Measurements from ENCODE around the gene CHN1. TPM values are rescaled to one million over a fixed set of nuclear protein-coding genes. Genes with fewer than 3 reads are reported as not detected.

Gene CHN1
- total RNA-seq, 1 donor from 2014 or later, result 30.6 TPM

- intact Hi-C loops (cut with DNase I), result no loop called here
- Histone ChIP-seq H3K9me3 (no peaks in the 10 kb centered on the region), H3K4me1 (no peaks in the 10 kb centered on the region), H3K36me3 (no peaks in the 10 kb centered on the region), H3K27ac (peak overlapping the region; percentile 9), H3K4me3 (peak overlapping the region; percentile 65), H3K27me3 (peaks cover 36% of the 10 kb centered on the region)
- no peak for DNase-seq
- no peak for ATAC-seq
- TF ChIP-seq CTCF (IDR thresholded peaks at IDR 0.05), result no peak
Measured at GRCh38 chr2:175002547-175003274, 2.5 kb downstream of the CHN1 start.

- intact Hi-C loops (cut with DNase I), result no loop called here
- H3K4me1 ChIP-seq, result no peaks in the 10 kb centered on the region
- ATAC-seq (no peak), DNase-seq (no peak)
- no peaks in the 10 kb centered on the region for H3K9me3 ChIP-seq
- no peak for TF ChIP-seq CTCF (IDR thresholded peaks at IDR 0.05)
- H3K27ac ChIP-seq, result no peak overlapping the region
- peaks cover 26% of the 10 kb centered on the region for H3K27me3 ChIP-seq
- no peaks in the 10 kb centered on the region for H3K36me3 ChIP-seq
- H3K4me3 ChIP-seq, result no peak overlapping the region
Measured at GRCh38 chr2:175001566-175001965, 3.6 kb downstream of the CHN1 start.

- H3K36me3 ChIP-seq, result no peaks in the 10 kb centered on the region
- H3K9me3 ChIP-seq, result no peaks in the 10 kb centered on the region
- H3K4me1 ChIP-seq, result no peaks in the 10 kb centered on the region
- H3K27me3 ChIP-seq, result peaks cover 11% of the 10 kb centered on the region
- no peak for TF ChIP-seq CTCF (IDR thresholded peaks at IDR 0.05)
- H3K27ac ChIP-seq, result no peak overlapping the region
- no peak overlapping the region for H3K4me3 ChIP-seq
- no peak for ATAC-seq
- DNase-seq, result no peak
- intact Hi-C loops (cut with DNase I), result no loop called here
Measured at GRCh38 chr2:174997110-174997509, 8.1 kb downstream of the CHN1 start.

- ATAC-seq, result peak; percentile 53
- intact Hi-C loops (cut with DNase I), result no loop called here
Measured at GRCh38 chr2:174996622-174997021, 8.6 kb downstream of the CHN1 start.

GRCh38 chr2:174994381-174994780, 10.8 kb downstream of the CHN1 start:
- DNase-seq, result no peak
- H3K4me1 ChIP-seq, result no peaks in the 10 kb centered on the region
- H3K4me3 ChIP-seq, result no peak overlapping the region
- ATAC-seq, result no peak
- no peaks in the 10 kb centered on the region for H3K9me3 ChIP-seq
- intact Hi-C loops (cut with DNase I), result no loop called here
- no peaks in the 10 kb centered on the region for H3K27me3 ChIP-seq
- no peaks in the 10 kb centered on the region for H3K36me3 ChIP-seq
- TF ChIP-seq CTCF (IDR thresholded peaks at IDR 0.05), result no peak
- H3K27ac ChIP-seq, result no peak overlapping the region

More at GRCh38 chr2:174996622-174997021, 8.6 kb downstream of the CHN1 start:
- no peak for DNase-seq
- TF ChIP-seq CTCF (IDR thresholded peaks at IDR 0.05), result no peak
- Histone ChIP-seq H3K9me3 (no peaks in the 10 kb centered on the region), H3K36me3 (no peaks in the 10 kb centered on the region), H3K4me3 (no peak overlapping the region), H3K27ac (no peak overlapping the region), H3K4me1 (no peaks in the 10 kb centered on the region), H3K27me3 (peaks cover 6% of the 10 kb centered on the region)
